OCI-LY1 (cell line): ENCODE results near the gene EML6.

Source experiments
- H2AFZ ChIP-seq: fragments of 200-600 bp; sonication (generic), shearing (Covaris generic); 2 replicates; pipeline ENCODE4 v1.6.0; 2014; ENCODE audit warnings: antibody characterized with exemption, mild to moderate bottlenecking, low read length
- H3F3A ChIP-seq: fragments of 200-600 bp; sonication (generic), shearing (Covaris generic); 2 replicates; pipeline ENCODE4 v1.6.0; 2014; ENCODE audit warnings: mild to moderate bottlenecking, antibody characterized with exemption, low read length, moderate library complexity; ENCODE audit not compliant: insufficient read depth
- H3K27ac ChIP-seq: fragments of 200-600 bp; sonication (generic); 2 replicates; pipeline ENCODE4 v1.5.1; 2014; ENCODE audit warnings: low read length, mixed run types, mild to moderate bottlenecking, low read depth; ENCODE audit not compliant: poor library complexity, severe bottlenecking
- H3K27me3 ChIP-seq: fragments of 200-600 bp; sonication (generic); 2 replicates; pipeline ENCODE4 v1.6.0; 2014; ENCODE audit warnings: antibody characterized with exemption, mild to moderate bottlenecking, low read length, moderate library complexity; ENCODE audit not compliant: insufficient read depth
- H3K36me3 ChIP-seq: fragments of 200-600 bp; sonication (generic); 2 replicates; pipeline ENCODE4 v1.6.1; 2014; ENCODE audit warnings: mild to moderate bottlenecking, antibody characterized with exemption, low read length, moderate library complexity, mixed read lengths; ENCODE audit not compliant: insufficient read depth
- H3K4me1 ChIP-seq: fragments of 200-600 bp; sonication (generic); 2 replicates; pipeline ENCODE4 v1.5.1; 2014; ENCODE audit warnings: mild to moderate bottlenecking, low read length, moderate library complexity; ENCODE audit not compliant: insufficient read depth, severe bottlenecking
- H3K4me2 ChIP-seq: fragments of 200-600 bp; sonication (generic), shearing (Covaris generic); 2 replicates; pipeline ENCODE4 v1.6.1; 2014; ENCODE audit warnings: low read length
- H3K4me3 ChIP-seq: fragments of 200-600 bp; sonication (generic); 2 replicates; pipeline ENCODE4 v1.5.1; 2014; ENCODE audit warnings: low read length, low read depth, mild to moderate bottlenecking, mixed read lengths; ENCODE audit not compliant: poor library complexity, severe bottlenecking
- H3K79me2 ChIP-seq: fragments of 200-600 bp; shearing (Covaris generic); 2 replicates; pipeline ENCODE4 v1.6.1; 2016; ENCODE audit warnings: mixed run types, low read length, mixed read lengths; ENCODE audit not compliant: insufficient read depth
- H3K9ac ChIP-seq: fragments of 200-600 bp; sonication (generic), shearing (Covaris generic); 2 replicates; pipeline ENCODE4 v1.6.1; 2014; ENCODE audit warnings: mild to moderate bottlenecking, low read length, mixed read lengths
- H3K9me2 ChIP-seq: fragments of 200-600 bp; sonication (generic), shearing (Covaris generic); 2 replicates; pipeline ENCODE4 v1.6.1; 2014; ENCODE audit warnings: low read depth, mild to moderate bottlenecking, low read length, mixed read lengths
- H3K9me3 ChIP-seq: fragments of 200-600 bp; shearing (Covaris generic); 2 replicates; pipeline ENCODE4 v1.6.1; 2014; ENCODE audit warnings: low read length, mixed read lengths
- H4K20me1 ChIP-seq: fragments of 200-600 bp; sonication (generic), shearing (Covaris generic); 2 replicates; pipeline ENCODE4 v1.6.0; 2016; ENCODE audit warnings: mild to moderate bottlenecking, low read length; ENCODE audit not compliant: insufficient read depth
- CTCF ChIP-seq: fragments of 200-600 bp; sonication (generic), shearing (Covaris generic); IDR thresholded peaks from 2 replicates; pipeline ENCODE4 v1.5.1; 2017; ENCODE audit warnings: mild to moderate bottlenecking, antibody characterized with exemption, low read length, moderate library complexity, mixed read lengths
- EZH2 ChIP-seq: fragments of 200-600 bp; sonication (generic), shearing (Covaris generic); IDR thresholded peaks from 2 replicates; pipeline ENCODE4 v1.8.0; 2017; ENCODE audit warnings: borderline replicate concordance, mixed run types, mild to moderate bottlenecking, antibody characterized with exemption, low read length, moderate library complexity, mixed read lengths

EML6 gene

GRCh38 chr2:54813584-54813983 is 90.1 kb downstream of the EML6 start:
- Histone ChIP-seq H3K4me1 (no peaks in the 10 kb centered on the region), H3K4me2 (no peak overlapping the region), H3K4me3 (no peak overlapping the region), H3K9me2 (no peaks in the 10 kb centered on the region), H3K27ac (no peak overlapping the region), H2AFZ (no peak overlapping the region), H3K79me2 (peaks cover 58% of the 10 kb centered on the region), H3K9ac (no peak overlapping the region), H3K27me3 (no peaks in the 10 kb centered on the region), H3F3A (no peaks in the 10 kb centered on the region), H3K9me3 (no peaks in the 10 kb centered on the region), H3K36me3 (peaks cover 99% of the 10 kb centered on the region), H4K20me1 (no peaks in the 10 kb centered on the region)
- no peak for TF ChIP-seq CTCF
- TF ChIP-seq EZH2: no peak

- Histone ChIP-seq H3K9ac (no peak overlapping the region), H3K9me2 (no peaks in the 10 kb centered on the region), H3F3A (no peaks in the 10 kb centered on the region), H3K27me3 (no peaks in the 10 kb centered on the region), H4K20me1 (no peaks in the 10 kb centered on the region), H2AFZ (no peak overlapping the region), H3K4me2 (no peak overlapping the region), H3K4me3 (no peak overlapping the region), H3K79me2 (peaks cover 48% of the 10 kb centered on the region), H3K27ac (no peak overlapping the region), H3K4me1 (no peaks in the 10 kb centered on the region), H3K36me3 (peaks cover 100% of the 10 kb centered on the region), H3K9me3 (no peaks in the 10 kb centered on the region)
- TF ChIP-seq CTCF: no peak
- TF ChIP-seq EZH2: no peak
Observed at GRCh38 chr2:54814389-54815147, 91.1 kb downstream of the EML6 start.

GRCh38 chr2:54815148-54815539 is 91.7 kb downstream of the EML6 start:
- Histone ChIP-seq H2AFZ (no peak overlapping the region), H3K36me3 (peaks cover 100% of the 10 kb centered on the region), H3F3A (no peaks in the 10 kb centered on the region), H3K9ac (no peak overlapping the region), H3K9me3 (no peaks in the 10 kb centered on the region), H3K79me2 (peaks cover 42% of the 10 kb centered on the region), H3K4me3 (no peak overlapping the region), H3K27me3 (no peaks in the 10 kb centered on the region), H3K4me2 (no peak overlapping the region), H3K9me2 (no peaks in the 10 kb centered on the region), H3K27ac (no peak overlapping the region), H4K20me1 (no peaks in the 10 kb centered on the region), H3K4me1 (no peaks in the 10 kb centered on the region)
- TF ChIP-seq EZH2: no peak
- TF ChIP-seq CTCF: no peak
